NOMO-1 treated with dmso at 0.1 percent for 144 hours (cell line): ENCODE data around the gene APOOL.
"Not testable (repeated sequence)": the region's sequence is repeated elsewhere in the genome, so short reads cannot be mapped to it uniquely, and the experiment has no call there.

Source experiments
- DNase-seq: peaks from one replicate; lab custom pipeline; 2025; ENCODE audit not compliant: unreplicated experiment; lab: John Stamatoyannopoulos, UW

Gene APOOL

DNA sequence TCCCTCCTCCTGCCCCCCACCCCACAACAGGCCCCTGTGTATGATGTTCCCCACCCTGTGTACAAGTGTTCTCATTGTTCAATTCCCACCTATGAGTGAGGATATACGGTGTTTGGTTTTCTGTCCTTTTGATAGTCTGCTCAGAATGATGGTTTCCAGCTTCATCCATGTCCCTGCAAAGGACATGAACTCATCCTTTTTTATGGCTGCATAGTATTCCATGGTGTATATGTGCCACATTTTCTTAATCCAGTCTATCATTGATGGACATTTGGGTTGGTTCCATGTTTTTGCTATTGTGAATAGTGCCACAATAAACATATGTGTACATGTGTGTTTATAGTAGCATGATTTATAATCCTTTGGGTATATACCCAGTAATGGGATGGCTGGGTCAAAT, 73.6 kb downstream of the APOOL start:
- DNase-seq, result not testable (repeated sequence)

DNA sequence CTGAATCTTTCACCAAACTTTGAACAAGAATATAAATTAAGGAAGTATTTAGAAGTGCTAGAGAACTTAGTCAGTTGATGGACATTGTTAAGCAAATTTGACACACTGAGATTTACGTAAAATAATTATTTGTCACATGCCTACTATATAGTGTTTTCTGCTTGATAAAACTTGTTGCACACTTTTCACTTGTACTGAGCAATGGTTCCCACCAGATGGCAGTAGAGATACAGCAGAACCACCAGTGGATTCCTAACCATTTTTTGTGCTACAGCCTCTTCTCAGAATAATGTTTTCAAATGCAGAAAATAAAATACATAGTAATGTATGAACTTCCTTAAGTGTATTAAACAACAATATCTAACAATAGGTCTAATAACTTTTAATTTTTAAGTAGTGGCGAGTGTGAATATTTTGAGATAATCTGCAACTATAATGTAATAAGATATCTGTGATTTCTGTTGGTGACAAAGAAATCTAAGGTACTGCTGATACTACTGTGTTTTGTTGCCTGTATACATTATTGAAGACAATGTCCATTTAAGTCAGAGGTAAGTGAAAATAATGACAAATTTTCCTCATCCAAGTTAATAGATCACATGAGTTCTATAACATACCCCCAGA, 81.2 kb downstream of the APOOL start:
- no peak for DNase-seq

DNA sequence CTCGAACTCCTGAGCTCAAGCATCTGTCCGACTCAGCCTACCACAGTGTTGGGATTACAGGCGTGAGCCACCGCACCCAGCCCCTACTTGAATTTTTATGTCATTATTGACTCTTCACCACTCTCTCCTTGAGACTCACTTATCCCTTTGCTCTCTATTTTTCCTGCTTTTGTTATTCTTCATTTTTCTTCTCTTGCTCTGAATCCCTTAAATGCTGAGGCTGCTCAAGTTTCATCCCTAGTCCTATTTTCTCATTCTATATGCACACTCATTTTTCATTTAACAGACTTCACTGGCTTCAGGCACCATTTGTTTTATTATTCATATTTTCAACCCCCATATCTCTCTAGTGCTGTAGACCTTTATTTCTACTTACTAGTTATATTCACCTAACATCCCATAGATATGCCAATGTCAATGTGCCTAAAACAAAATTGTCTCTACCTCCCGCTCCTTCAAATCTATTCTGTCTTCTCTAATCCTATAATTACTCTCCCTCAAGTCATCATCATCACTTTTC, 85.7 kb downstream of the APOOL start:
- no peak for DNase-seq

DNA sequence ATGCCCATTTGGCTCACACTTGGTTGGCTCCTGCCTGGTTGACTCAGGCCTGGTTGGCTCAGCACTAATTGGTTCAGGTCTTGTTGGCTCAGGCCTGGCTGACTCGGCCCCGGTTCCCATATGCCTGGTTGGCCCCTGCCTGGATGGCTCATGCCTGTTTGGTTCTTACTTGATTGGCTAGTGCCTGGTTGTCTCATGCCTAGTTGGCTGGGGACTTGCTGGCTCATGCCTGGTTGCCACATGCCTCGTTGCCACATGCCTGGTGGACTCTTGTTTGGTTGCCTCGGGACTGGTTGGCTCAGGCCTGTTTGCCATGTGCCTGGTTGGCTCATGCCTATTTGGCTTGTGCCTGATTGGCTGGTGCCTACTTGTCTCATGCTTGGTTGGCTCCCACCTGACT, 103.7 kb downstream of the APOOL start:
- DNase-seq, result no peak

DNA sequence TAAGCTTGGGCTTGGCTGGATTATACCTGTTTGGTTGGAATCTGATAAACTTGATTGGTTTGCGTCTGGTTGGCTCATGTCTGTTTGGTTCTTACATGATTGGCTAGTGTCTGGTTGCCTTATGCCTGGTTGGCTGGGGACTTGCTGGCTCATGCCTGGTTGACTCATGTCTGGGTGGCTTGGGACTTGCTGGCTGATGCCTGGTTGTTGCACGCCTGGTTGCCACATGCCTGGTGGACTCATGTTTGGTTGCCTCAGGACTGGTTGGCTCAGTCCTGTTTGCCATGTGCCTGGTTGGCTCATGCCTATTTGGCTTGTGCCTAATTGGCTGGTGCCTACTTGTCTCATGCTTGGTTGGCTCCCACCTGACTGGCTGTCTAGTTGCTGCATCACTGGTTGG, 104.5 kb downstream of the APOOL start:
- DNase-seq, result no peak

DNA sequence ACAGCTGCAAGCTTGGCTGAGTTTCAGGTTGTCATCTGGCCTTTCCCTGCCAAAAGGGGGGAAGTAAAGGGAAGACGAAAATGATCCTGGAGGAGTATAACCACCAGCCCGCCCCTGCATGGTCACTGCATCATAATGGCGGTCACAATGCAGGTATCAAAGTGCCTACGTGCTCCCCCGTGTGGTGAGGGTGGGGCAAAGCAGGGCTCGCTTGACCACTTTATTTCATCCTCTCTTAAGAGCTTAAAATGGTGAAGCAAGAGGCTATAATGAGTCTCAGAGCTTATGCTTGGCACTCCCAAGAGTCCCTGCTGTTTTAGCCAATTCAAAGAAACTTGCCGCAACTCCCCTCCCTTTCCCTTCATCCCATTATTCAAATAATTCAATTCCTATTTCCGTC, 105.6 kb downstream of the APOOL start:
- no peak for DNase-seq

DNA sequence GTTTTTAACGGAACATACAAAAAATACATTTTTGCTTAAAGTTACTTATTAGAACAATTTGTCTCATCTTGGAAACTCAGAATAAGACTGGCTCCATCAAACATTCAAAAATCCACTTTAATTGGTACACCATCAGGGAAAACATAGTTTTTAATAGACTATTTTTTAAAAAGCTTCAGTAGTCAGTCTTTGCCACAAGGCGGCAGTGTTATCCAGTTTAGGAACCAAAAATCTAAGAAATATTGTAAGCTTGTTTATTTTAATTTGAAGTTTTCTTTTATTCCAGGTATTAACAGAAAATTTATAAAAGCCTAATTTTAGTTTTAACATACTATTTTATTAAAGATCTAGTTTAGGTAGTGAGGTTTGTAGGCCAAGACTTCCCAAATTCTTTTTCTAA, 107.7 kb downstream of the APOOL start:
- no peak for DNase-seq

DNA sequence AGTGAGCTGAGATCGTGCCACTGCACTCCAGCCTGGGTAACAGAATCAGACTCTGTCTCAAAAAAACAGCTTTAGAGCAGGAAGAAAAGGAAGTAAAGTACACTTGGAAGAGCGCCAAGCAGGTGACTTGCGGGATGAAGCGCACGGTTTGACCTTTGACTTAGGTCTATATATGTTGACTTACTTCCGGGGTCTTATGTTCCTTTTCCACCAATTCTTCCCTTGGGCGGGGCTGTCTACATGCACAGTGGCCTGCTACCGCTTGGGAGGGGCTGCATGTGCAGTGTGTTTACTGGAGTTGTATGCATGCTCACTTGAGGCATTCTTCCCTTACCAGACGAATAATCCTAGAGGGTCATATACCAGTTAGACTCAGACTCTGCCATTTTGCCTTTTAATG, 108.6 kb downstream of the APOOL start:
- no peak for DNase-seq

DNA sequence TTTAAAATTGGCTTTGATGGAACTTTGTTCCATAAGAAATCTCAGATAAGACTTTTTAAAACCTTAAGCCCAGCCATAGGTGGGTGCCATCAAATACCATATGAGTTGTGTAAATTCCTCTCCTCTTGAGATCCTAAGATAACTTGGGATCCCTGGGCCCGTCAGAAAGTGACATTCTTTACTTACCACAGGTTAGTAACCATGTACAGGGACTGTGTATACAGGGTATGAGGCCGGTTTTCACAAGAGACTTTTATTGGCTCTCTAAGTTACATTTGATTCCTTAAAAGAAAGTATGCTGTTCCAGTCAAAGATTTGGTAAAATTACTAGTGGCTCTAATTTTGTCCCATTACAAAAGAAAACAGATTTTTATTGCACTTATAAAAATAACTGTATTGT, 110.1 kb downstream of the APOOL start:
- DNase-seq, result no peak

DNA sequence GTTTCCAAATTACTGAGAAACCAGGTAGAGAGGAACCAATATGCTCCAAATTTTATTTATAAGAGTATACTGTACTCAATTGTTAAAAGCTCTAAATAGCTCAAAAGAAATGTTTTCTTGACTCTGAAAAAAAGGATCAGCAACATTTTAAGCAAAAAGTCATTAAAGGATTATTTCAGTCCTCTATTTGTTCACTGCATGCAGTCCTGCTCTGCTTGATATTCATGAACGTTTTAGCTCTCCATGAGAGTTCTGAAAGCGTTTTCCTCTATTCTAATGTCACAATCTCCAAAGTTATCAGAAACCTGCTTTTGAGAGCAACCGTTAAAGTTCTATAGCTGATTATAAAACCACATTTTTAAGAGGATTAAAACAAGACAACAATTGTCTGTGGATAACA, 110.5 kb downstream of the APOOL start:
- DNase-seq, result no peak

DNA sequence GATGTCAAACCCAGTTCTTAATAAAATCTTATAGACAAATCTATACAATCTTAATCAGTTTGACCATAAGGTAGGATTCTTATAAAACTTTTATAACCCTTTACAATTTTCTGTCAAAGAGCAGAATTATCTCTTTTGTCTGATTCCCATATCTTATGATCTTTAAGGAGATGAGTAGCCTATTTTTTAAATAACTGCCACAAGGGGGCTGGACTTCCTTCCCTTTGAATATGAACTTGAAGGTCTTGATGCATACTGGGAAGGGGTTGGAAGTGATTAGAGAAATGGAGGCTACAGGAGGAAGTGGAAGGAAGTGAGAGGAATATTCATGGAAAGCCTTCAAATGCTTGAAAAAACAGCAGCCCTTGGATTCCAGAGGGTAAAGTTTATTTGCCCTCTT, 111.1 kb downstream of the APOOL start:
- DNase-seq, result no peak

DNA sequence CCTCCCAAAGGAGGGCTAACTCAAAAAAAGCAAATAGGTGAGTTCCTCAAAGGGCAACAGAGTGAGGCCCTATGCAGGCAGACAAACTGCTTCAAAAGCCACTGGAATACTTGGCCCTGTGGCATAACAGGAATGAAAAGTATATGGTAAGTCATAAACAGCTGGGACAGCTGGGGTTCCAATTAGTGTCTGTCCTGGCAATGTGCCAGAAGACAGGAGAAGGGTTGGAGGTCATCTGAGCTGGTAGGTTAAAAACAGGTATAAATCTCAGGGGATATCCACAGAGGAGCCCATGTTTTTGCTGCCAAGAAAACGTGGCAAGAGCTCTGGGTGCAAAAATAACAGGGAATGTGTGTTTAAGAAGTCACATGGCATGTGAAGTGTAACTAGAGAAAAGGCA, 111.6 kb downstream of the APOOL start:
- DNase-seq, result no peak

DNA sequence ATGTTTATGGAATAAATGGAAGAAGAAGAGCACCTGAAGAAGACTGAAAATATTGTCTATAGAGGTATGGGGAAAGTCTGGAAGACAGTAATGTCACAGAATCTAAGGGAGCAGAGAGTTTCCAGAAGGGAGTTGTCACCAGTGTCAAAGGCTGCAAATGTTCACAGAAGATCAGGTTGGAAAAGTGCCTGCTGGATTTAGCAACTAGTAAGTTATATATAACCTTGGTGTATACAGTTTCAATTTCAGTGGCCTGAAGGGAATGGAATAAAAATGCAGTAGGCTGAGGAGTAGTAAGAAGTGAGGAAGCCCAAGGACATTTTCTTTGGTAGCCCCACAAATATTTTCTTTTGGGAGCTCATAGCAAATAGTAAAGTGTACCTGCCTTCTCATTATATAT, 132.7 kb downstream of the APOOL start:
- no peak for DNase-seq

DNA sequence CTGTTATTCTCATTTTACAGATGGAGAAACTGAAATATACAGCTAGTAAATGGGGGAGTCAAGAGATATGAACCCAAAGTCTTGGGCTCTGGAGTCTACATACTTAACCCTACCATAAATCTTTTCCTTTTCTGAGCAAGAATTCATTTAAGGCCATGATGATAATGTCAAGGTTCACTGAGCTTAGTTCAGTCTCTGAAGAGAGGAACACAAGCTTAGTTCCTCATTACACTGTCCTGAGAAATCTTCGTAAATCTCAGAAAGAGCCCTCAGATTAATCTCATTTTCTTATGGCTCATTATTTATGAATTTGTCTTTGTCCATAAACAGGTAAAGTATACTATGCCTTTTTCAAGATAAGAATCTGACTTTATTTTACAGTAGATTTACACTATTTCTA, 135.7 kb downstream of the APOOL start:
- DNase-seq, result no peak

DNA sequence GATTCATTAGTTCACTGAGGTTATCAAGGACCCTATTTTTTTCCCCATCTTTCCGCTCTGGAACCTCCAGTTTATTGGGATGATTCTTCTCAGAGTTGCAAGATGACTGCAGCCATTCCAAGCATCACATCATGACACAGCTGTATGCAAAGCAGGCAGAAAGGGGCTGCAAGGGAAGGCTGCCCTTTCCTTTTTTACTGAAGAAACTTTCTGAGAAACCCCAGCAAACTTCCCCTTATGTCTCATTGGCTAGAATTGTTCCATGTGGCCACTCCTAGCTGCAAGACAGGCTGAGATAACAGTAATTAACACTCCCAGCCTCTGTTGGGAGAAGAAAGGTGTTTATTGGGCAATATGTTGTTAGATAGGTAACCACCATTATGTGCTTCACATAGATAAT, 137.3 kb downstream of the APOOL start:
- no peak for DNase-seq
